Limb (tissue), 2 donors: ENCODE measurements around the gene CAND2.
A peak's percentile ranks its signal among the peaks of the same experiment; 100 is the strongest.
"Not testable (repeated sequence)": the region's sequence is repeated elsewhere in the genome, so short reads cannot be mapped to it uniquely, and the experiment has no call there.

ENCODE experiments used
- DNase-seq, 2 donors: peaks; one replicate each; pipeline ENCODE4 v3.0.0-alpha.2; 2016; ENCODE audit errors: extremely low spot score in 2 of 2

Gene CAND2

GRCh38 chr3:12830785-12831156 is 34.3 kb downstream of the CAND2 start:
- no peak for DNase-seq

GRCh38 chr3:12831301-12831866 is 34.9 kb downstream of the CAND2 start:
- no peak for DNase-seq

GRCh38 chr3:12832350-12833221 is 36.1 kb downstream of the CAND2 start:
- no peak for DNase-seq

GRCh38 chr3:12833222-12834161 is 37.0 kb downstream of the CAND2 start:
- no peak for DNase-seq

GRCh38 chr3:12835052-12835665 is 38.7 kb downstream of the CAND2 start:
- DNase-seq: no peak

- DNase-seq: no peak
Measured at GRCh38 chr3:12837295-12837986, 41.0 kb downstream of the CAND2 start.

- DNase-seq: no peak
Measured at GRCh38 chr3:12838179-12838965, 41.9 kb downstream of the CAND2 start.

GRCh38 chr3:12839156-12839946 is 42.9 kb downstream of the CAND2 start:
- DNase-seq: no peak

- DNase-seq: not testable (repeated sequence)
Measured at GRCh38 chr3:12840148-12840547, 43.7 kb downstream of the CAND2 start.

GRCh38 chr3:12840591-12841148 is 44.2 kb downstream of the CAND2 start:
- DNase-seq: peak in 1 of 2 donors; percentile 6

GRCh38 chr3:12841149-12841969 is 44.9 kb downstream of the CAND2 start, which contains the start of gene RPL32:
Gene RPL32 (minus strand): TSS chr3:12841565. CDS start chr3:12840237, 1,328 bp downstream.
- peak; percentile 88 to 97 for DNase-seq

- DNase-seq: no peak
Measured at GRCh38 chr3:12841970-12842328, 45.5 kb downstream of the CAND2 start.

- no peak for DNase-seq
Measured at GRCh38 chr3:12842469-12842868, 46.0 kb downstream of the CAND2 start.

GRCh38 chr3:12845811-12846210 is 49.3 kb downstream of the CAND2 start:
- DNase-seq: no peak

- no peak for DNase-seq
Measured at GRCh38 chr3:12852201-12852600, 55.7 kb downstream of the CAND2 start.

- DNase-seq: not testable (repeated sequence)
Measured at GRCh38 chr3:12853847-12854246, 57.4 kb downstream of the CAND2 start.

- DNase-seq: no peak
Measured at GRCh38 chr3:12854565-12854964, 58.1 kb downstream of the CAND2 start.

GRCh38 chr3:12856626-12857025 is 60.1 kb downstream of the CAND2 start:
- no peak for DNase-seq
